ENCODE data around the gene RCBTB1. TPM values are rescaled to one million over a fixed set of nuclear protein-coding genes. Genes with fewer than 3 reads are reported as not detected.

RCBTB1 gene
- total RNA-seq, 1 experiment from 2014 or later = 16.8 TPM

DNA sequence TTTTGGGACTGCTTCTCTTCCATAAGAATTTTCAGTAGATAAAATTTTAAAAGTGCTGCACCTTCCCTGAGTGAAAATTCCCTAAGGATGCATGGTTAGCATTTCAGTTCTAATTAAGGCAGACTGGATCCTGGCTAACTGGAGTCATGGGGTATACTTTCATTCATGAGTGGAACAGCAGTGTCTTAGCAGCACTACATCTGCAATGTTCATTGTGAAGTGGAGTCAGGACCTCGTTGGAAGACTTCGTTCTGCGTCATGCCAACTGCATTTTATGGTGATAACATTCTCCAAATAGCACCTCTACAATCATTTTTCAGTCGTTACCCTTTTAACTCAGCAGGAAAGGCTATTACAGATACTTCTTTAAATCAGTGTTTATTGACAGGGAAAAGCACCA, 64.1 kb downstream of the RCBTB1 start:
- Mint-ChIP-seq H3K27ac (ENCODE audit: low read depth, unreplicated experiment) (no peak overlapping the region), H3K36me3 (ENCODE audit: insufficient read depth, unreplicated experiment) (peaks cover 40% of the 10 kb centered on the region), H3K9me3 (ENCODE audit: unreplicated experiment) (no peaks in the 10 kb centered on the region), H3K4me3 (ENCODE audit: unreplicated experiment) (no peak overlapping the region), H3K27me3 (ENCODE audit: insufficient read depth, unreplicated experiment) (no peaks in the 10 kb centered on the region), H3K4me1 (ENCODE audit: insufficient read depth, unreplicated experiment) (no peaks in the 10 kb centered on the region)
- TF ChIP-seq, protein P1, sequence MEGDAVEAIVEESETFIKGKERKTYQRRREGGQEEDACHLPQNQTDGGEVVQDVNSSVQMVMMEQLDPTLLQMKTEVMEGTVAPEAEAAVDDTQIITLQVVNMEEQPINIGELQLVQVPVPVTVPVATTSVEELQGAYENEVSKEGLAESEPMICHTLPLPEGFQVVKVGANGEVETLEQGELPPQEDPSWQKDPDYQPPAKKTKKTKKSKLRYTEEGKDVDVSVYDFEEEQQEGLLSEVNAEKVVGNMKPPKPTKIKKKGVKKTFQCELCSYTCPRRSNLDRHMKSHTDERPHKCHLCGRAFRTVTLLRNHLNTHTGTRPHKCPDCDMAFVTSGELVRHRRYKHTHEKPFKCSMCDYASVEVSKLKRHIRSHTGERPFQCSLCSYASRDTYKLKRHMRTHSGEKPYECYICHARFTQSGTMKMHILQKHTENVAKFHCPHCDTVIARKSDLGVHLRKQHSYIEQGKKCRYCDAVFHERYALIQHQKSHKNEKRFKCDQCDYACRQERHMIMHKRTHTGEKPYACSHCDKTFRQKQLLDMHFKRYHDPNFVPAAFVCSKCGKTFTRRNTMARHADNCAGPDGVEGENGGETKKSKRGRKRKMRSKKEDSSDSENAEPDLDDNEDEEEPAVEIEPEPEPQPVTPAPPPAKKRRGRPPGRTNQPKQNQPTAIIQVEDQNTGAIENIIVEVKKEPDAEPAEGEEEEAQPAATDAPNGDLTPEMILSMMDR (IDR thresholded peaks at IDR 0.05; ENCODE audit: unreplicated experiment) = no peak
- POLR2A ChIA-PET = no interaction called here
- intact Hi-C loops (cut with micrococcal nuclease) = no loop called here
- no peak for DNase-seq (ENCODE audit: unreplicated experiment)
- CTCF ChIA-PET = interaction anchor here (1.1 kb wide), 1 partner anchor 36 kb away, joined by 3 read pairs; no protein-coding TSS in a partner anchor
- BruUV-seq (replicated peaks) = no TSS peak

DNA sequence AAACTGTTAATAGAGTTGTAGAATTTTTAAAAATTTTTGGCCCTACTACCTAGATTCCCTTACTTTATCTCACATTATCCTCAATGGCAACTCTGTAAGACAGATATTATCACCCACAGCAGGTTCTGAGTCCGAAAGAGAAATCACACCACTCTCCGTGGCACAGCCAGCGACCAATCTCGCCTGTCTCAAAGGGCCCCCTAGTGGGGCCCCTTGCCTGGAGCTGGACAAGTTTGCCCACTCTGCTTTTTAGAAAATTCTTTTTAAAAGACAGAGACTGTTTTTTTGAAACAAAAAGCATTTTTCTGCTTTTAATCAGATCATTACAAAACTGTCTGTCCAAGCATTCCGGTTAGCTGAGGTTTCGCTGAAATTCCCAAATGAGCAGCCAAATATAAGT, 67.9 kb downstream of the RCBTB1 start:
- H3K4me1 Mint-ChIP-seq (ENCODE audit: insufficient read depth, unreplicated experiment) = no peaks in the 10 kb centered on the region
- H3K4me3 Mint-ChIP-seq (ENCODE audit: unreplicated experiment) = no peak overlapping the region
- CTCF ChIA-PET = interaction anchor here (0.6 to 1.0 kb wide), 2 partner anchors 84 to 217 kb away, joined by 3 to 5 read pairs; no protein-coding TSS in a partner anchor
- no peaks in the 10 kb centered on the region for H3K27me3 Mint-ChIP-seq (ENCODE audit: insufficient read depth, unreplicated experiment)
- no peaks in the 10 kb centered on the region for H3K9me3 Mint-ChIP-seq (ENCODE audit: unreplicated experiment)
- POLR2A ChIA-PET = interaction anchor here (0.6 kb wide), 1 partner anchor 67 kb away, joined by 3 read pairs; no protein-coding TSS in a partner anchor
- intact Hi-C loops (cut with micrococcal nuclease) = no loop called here
- no peak for DNase-seq (ENCODE audit: unreplicated experiment)
- no peak overlapping the region for H3K27ac Mint-ChIP-seq (ENCODE audit: low read depth, unreplicated experiment)
- no TSS peak for BruUV-seq (replicated peaks)
- TF ChIP-seq, protein P1 (IDR thresholded peaks at IDR 0.05; ENCODE audit: unreplicated experiment) = no peak
- peaks cover 48% of the 10 kb centered on the region for H3K36me3 Mint-ChIP-seq (ENCODE audit: insufficient read depth, unreplicated experiment)

DNA sequence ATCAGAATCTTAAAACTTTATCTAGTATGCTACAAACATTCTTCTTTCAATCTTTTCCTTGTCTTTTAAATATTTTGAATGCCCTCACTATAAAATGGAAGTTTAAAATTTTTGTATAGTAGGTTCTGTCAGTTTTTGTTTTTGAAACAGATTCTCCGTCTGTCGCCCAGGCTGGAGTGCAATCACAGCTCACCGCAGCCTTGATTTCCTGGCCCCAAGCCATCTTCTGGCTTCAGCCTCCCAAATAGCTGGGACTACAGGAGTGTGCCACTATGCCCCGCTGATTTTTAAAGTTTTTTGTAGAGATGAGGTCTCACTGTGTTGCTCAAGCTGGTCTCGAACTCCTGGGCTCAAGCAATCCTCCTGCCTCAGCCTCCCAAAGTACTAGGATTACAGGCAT, 68.9 kb downstream of the RCBTB1 start:
- Mint-ChIP-seq H3K27me3 (ENCODE audit: insufficient read depth, unreplicated experiment) (no peaks in the 10 kb centered on the region), H3K9me3 (ENCODE audit: unreplicated experiment) (no peaks in the 10 kb centered on the region), H3K4me3 (ENCODE audit: unreplicated experiment) (no peak overlapping the region), H3K27ac (ENCODE audit: low read depth, unreplicated experiment) (no peak overlapping the region), H3K36me3 (ENCODE audit: insufficient read depth, unreplicated experiment) (peaks cover 47% of the 10 kb centered on the region), H3K4me1 (ENCODE audit: insufficient read depth, unreplicated experiment) (no peaks in the 10 kb centered on the region)
- ChIA-PET CTCF (interaction anchor here (0.9 kb wide), 1 partner anchor 10 kb away, joined by 3 read pairs; no protein-coding TSS in a partner anchor), POLR2A (interaction anchor here (0.7 kb wide), 2 partner anchors 72 to 91 kb away, joined by 3 read pairs; partner anchors contain the start of gene SETDB2)
- DNase-seq (ENCODE audit: unreplicated experiment) = no peak
- TF ChIP-seq, protein P1 (IDR thresholded peaks at IDR 0.05; ENCODE audit: unreplicated experiment) = no peak
- intact Hi-C loops (cut with micrococcal nuclease) = no loop called here
- BruUV-seq (replicated peaks) = no TSS peak

DNA sequence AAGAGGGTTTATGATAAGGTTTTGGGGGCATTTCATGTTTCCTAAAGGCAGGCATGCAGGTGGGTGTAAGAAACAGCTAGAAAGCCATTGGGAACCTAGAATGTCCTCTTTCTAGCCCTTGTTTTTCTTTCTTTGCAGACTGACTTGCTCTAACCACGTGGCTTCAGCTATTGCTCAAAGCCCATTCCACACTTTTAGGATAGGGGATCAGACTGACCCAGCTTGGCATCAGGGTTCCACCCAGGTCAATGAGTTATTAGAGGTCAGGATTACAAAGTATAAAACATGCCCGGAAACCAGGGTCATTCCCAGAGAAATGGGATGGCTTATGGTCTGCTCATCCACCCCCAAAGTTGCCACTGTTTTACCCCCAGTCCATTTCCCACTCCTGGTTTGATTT, 72.8 kb downstream of the RCBTB1 start:
- CTCF ChIA-PET = interaction anchor here (0.7 kb wide), 1 partner anchor 91 kb away, joined by 3 read pairs; no protein-coding TSS in a partner anchor
- H3K27me3 Mint-ChIP-seq (ENCODE audit: insufficient read depth, unreplicated experiment) = no peaks in the 10 kb centered on the region
- no peaks in the 10 kb centered on the region for H3K9me3 Mint-ChIP-seq (ENCODE audit: unreplicated experiment)
- H3K36me3 Mint-ChIP-seq (ENCODE audit: insufficient read depth, unreplicated experiment) = peaks cover 33% of the 10 kb centered on the region
- H3K4me1 Mint-ChIP-seq (ENCODE audit: insufficient read depth, unreplicated experiment) = no peaks in the 10 kb centered on the region
- intact Hi-C loops (cut with micrococcal nuclease) = no loop called here
- no peak overlapping the region for H3K4me3 Mint-ChIP-seq (ENCODE audit: unreplicated experiment)
- no peak overlapping the region for H3K27ac Mint-ChIP-seq (ENCODE audit: low read depth, unreplicated experiment)
- no peak for DNase-seq (ENCODE audit: unreplicated experiment)
- TF ChIP-seq, protein P1 (IDR thresholded peaks at IDR 0.05; ENCODE audit: unreplicated experiment) = no peak
- no TSS peak for BruUV-seq (replicated peaks)
- POLR2A ChIA-PET = interaction anchor here (0.7 kb wide), 1 partner anchor 68 kb away, joined by 4 read pairs; no protein-coding TSS in a partner anchor
